ENCODE data around the gene LRCH4. TPM values are rescaled to one million over a fixed set of nuclear protein-coding genes. Genes with fewer than 3 reads are reported as not detected.
A peak's percentile ranks its signal among the peaks of the same experiment; 100 is the strongest.

Gene LRCH4
- total RNA-seq, 3 donors from 2014 or later, result 57.2 to 71.0 (median 63.9) TPM

DNA sequence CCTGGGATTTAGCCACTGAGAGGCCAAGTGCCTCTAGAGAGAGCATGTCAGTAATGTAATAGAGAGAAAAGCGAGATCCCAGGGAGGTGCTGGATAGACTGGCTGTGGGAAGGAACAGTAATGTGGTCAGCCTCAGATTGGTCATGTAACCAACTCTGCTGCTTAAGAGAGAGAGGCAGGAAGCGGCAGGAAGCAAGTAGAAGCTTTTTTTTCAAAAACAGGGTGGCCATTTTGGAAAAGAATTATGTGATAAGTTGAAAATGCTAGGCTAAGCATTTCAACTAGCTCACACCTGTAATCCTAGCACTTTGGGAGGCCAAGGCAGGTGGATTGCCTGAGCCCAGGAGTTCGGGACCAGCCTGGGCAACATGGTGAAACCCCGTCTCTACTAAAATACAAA lies 12.5 kb upstream of the LRCH4 start:
- no peak overlapping the region for H3K4me3 ChIP-seq
- no peak for DNase-seq
- peaks cover 5% of the 10 kb centered on the region for H3K4me1 ChIP-seq (ENCODE audit: low read depth)
- TF ChIP-seq, protein P1, sequence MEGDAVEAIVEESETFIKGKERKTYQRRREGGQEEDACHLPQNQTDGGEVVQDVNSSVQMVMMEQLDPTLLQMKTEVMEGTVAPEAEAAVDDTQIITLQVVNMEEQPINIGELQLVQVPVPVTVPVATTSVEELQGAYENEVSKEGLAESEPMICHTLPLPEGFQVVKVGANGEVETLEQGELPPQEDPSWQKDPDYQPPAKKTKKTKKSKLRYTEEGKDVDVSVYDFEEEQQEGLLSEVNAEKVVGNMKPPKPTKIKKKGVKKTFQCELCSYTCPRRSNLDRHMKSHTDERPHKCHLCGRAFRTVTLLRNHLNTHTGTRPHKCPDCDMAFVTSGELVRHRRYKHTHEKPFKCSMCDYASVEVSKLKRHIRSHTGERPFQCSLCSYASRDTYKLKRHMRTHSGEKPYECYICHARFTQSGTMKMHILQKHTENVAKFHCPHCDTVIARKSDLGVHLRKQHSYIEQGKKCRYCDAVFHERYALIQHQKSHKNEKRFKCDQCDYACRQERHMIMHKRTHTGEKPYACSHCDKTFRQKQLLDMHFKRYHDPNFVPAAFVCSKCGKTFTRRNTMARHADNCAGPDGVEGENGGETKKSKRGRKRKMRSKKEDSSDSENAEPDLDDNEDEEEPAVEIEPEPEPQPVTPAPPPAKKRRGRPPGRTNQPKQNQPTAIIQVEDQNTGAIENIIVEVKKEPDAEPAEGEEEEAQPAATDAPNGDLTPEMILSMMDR (IDR thresholded peaks at IDR 0.05), result no peak
- no peaks in the 10 kb centered on the region for H3K36me3 ChIP-seq (ENCODE audit: low read depth)
- no peaks in the 10 kb centered on the region for H3K9me3 ChIP-seq
- no peak for ATAC-seq
- intact Hi-C loops (cut with DNase I, micrococcal nuclease), result no loop called here

DNA sequence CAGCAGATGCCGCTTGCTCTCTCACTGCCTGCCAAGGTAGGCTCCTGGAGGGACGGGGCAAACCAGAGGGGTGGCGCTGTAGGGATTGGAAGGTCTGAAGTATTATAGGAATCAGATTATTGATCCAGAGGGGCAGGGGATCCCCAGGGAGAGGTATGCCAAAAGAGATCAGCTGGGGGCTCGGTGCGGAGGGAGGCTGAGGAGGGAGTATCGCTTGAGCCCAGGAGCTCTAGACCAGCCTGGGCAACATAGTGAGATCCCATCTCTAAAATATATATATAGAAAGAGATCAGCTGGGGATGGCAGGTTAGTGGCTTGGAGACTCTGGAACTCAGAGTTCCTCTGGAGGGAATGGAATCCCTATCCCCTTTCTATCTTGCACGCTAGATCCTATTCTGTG lies 9.3 kb upstream of the LRCH4 start:
- ATAC-seq, result no peak
- intact Hi-C loops (cut with DNase I, micrococcal nuclease), result no loop called here
- H3K4me1 ChIP-seq (ENCODE audit: low read depth), result no peaks in the 10 kb centered on the region
- TF ChIP-seq, protein P1 (IDR thresholded peaks at IDR 0.05), result no peak
- no peak overlapping the region for H3K4me3 ChIP-seq
- DNase-seq, result peak in 1 of 3 donors; percentile 34
- H3K9me3 ChIP-seq, result no peaks in the 10 kb centered on the region
- H3K36me3 ChIP-seq (ENCODE audit: low read depth), result no peaks in the 10 kb centered on the region

DNA sequence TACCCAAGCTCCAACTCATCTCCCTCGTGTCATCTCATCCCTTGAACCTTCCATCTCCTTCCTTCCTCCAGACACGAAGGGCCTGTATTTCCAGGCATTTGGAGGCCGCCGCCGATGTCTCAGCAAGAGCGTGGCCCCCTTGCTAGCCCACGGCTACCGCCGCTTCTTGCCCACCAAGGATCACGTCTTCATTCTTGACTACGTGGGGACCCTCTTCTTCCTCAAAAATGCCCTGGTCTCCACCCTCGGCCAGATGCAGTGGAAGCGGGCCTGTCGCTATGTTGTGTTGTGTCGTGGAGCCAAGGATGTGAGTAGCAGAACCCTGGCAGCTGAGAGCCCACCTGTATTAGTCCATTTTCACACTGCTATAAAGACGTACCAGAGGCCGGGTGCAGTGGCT lies 5.7 kb upstream of the LRCH4 start:
- no peak overlapping the region for H3K4me3 ChIP-seq
- DNase-seq (no peak), ATAC-seq (no peak)
- intact Hi-C loops (cut with DNase I, micrococcal nuclease), result no loop called here
- H3K36me3 ChIP-seq (ENCODE audit: low read depth), result peaks cover under 1% of the 10 kb centered on the region
- TF ChIP-seq, protein P1 (IDR thresholded peaks at IDR 0.05), result no peak
- H3K9me3 ChIP-seq, result no peaks in the 10 kb centered on the region
- H3K4me1 ChIP-seq (ENCODE audit: low read depth), result peaks cover 3% of the 10 kb centered on the region

DNA sequence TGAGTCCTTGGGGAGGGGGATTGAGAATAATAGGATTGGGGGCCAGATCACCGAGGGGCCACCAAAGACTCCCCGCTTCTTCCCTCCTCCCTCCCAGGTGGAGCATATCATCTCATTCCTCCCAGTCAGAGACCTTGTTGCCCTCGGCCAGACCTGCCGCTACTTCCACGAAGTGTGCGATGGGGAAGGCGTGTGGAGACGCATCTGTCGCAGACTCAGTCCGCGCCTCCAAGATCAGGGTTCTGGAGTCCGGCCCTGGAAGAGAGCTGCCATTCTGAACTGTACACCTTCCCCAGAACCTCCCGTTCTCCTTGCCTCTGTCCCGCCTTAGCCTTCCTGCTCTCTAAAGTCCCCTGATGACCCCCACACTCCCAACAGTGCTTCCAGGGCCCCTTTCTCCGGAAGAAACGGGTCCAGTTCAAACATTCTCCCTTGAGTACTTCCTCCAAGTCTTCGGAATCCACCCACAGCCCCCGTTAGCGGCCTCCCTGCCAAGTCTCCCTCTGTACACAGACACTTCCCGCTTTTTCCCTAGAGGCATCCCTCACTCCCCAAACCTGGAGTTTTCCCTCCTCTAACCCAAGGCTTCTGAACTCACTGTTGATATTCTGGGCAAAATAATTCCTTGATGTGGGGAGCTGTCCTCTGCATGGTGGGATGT lies 4.3 kb upstream of the LRCH4 start:
- intact Hi-C loops (cut with DNase I, micrococcal nuclease), result no loop called here
- TF ChIP-seq, protein P1 (IDR thresholded peaks at IDR 0.05), result no peak
- peak in 2 of 3 donors; percentile 18 to 39 for DNase-seq
- peaks cover 4% of the 10 kb centered on the region for H3K4me1 ChIP-seq (ENCODE audit: low read depth)
- peaks cover 8% of the 10 kb centered on the region for H3K36me3 ChIP-seq (ENCODE audit: low read depth)
- no peak overlapping the region for H3K4me3 ChIP-seq
- ATAC-seq, result no peak
- no peaks in the 10 kb centered on the region for H3K9me3 ChIP-seq

DNA sequence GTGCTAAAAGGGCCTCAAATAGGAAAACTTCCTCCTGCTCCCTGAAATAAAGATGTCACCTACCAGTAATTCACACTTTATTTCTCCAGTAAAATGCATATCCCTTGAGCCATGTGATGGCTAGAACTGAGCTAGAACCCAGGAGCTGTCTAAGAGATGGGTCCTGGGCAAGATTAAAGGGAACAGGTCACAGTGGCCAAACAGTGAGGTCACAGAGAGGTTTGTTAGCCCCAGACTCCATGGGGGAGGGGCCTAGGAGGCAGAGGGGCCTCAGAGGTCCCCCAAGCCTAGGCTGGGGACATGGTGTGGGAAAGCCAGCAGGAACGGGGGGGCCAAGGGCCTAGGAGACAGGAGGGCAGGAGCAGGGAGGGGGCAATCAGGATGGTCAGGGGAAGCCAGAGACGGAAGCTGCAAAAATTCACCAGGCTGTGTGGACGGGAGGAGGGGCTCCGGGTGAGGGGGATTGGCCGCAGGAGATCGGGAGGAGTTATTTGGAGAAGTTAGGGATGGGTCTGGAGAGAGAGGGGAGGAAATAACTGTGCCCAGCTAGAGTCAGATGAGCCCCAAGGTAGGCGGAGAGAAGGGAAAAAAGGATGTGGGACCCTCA lies 3.5 kb upstream of the LRCH4 start:
- DNase-seq (peak in 1 of 3 donors; percentile 26), ATAC-seq (no peak)
- Histone ChIP-seq H3K36me3 (ENCODE audit: low read depth) (peaks cover 8% of the 10 kb centered on the region), H3K9me3 (no peaks in the 10 kb centered on the region), H3K4me1 (ENCODE audit: low read depth) (peaks cover 11% of the 10 kb centered on the region), H3K4me3 (no peak overlapping the region)
- TF ChIP-seq, protein P1 (IDR thresholded peaks at IDR 0.05), result no peak
- intact Hi-C loops (cut with DNase I, micrococcal nuclease), result no loop called here
